Liver (tissue), 9 donors: ENCODE data around the gene TPD52L1. TPM values are rescaled to one million over a fixed set of nuclear protein-coding genes. Genes with fewer than 3 reads are reported as not detected.

Experiments used
- DNase-seq: peaks from one replicate; pipeline ENCODE4 v3.0.0-alpha.2; 2017; ENCODE audit warnings: low spot score
- H3K27ac ChIP-seq, 2 donors: one replicate each; pipeline ENCODE4 v1.7.0; 2013; ENCODE audit warnings: inconsistent platforms in 2 of 2, low read length in 2 of 2, control low read depth in 1 of 2, low read depth in 1 of 2, mild to moderate bottlenecking in 1 of 2
- H3K27me3 ChIP-seq, 4 donors: one replicate each; pipeline versions ENCODE4 v1.6.1 to v1.7.0; 2013; ENCODE audit warnings: low read length in 3 of 4, inconsistent platforms in 1 of 4, mild to moderate bottlenecking in 1 of 4, moderate library complexity in 1 of 4; ENCODE audit not compliant: control insufficient read depth in 4 of 4, insufficient read depth in 4 of 4
- H3K36me3 ChIP-seq, 4 donors: one replicate each; pipeline versions ENCODE4 v1.6.1 to v1.7.0; 2013; ENCODE audit warnings: low read length in 3 of 4, mild to moderate bottlenecking in 3 of 4, low read depth in 1 of 4, moderate library complexity in 1 of 4; ENCODE audit not compliant: control insufficient read depth in 4 of 4, insufficient read depth in 3 of 4
- H3K4me1 ChIP-seq, 4 donors: one replicate each; pipeline versions ENCODE4 v1.6.1 to v1.7.0; 2013; ENCODE audit warnings: low read length in 3 of 4, mild to moderate bottlenecking in 3 of 4, moderate library complexity in 1 of 4; ENCODE audit not compliant: control insufficient read depth in 4 of 4, insufficient read depth in 4 of 4
- H3K4me3 ChIP-seq, 3 donors: one replicate each; pipeline versions ENCODE4 v1.6.1 to v1.7.0; 2013; ENCODE audit warnings: low read length in 3 of 3, control low read depth in 1 of 3, low read depth in 1 of 3, mild to moderate bottlenecking in 1 of 3
- H3K9ac ChIP-seq, 2 donors: one replicate each; pipeline ENCODE4 v1.7.0; 2013; ENCODE audit warnings: low read length in 2 of 2, mild to moderate bottlenecking in 2 of 2, moderate library complexity in 2 of 2, control low read depth in 1 of 2, low read depth in 1 of 2
- H3K9me3 ChIP-seq, 4 donors: one replicate each; pipeline versions ENCODE4 v1.6.1 to v1.7.0; 2013; ENCODE audit warnings: low read length in 3 of 4; ENCODE audit not compliant: control insufficient read depth in 4 of 4
- EGR1 ChIP-seq, 2 donors: IDR thresholded peaks; 2 replicates each; pipeline ENCODE4 v1.6.1; 2016 to 2018; ENCODE audit warnings: antibody characterized with exemption in 2 of 2, low read depth in 2 of 2
- FOXA1 ChIP-seq: IDR thresholded peaks from 2 replicates; pipeline ENCODE4 v1.6.1; 2016; ENCODE audit warnings: antibody characterized with exemption
- GABPA ChIP-seq, 2 donors: IDR thresholded peaks in 1 of 2; conservative IDR thresholded peaks in 1 of 2; 2 replicates each; pipeline ENCODE4 v1.6.1; 2016; ENCODE audit warnings: antibody characterized with exemption in 2 of 2, mild to moderate bottlenecking in 1 of 2, moderate library complexity in 1 of 2
- HNF4A ChIP-seq, 2 donors: conservative IDR thresholded peaks; 2 replicates each; pipeline ENCODE4 v1.6.1; 2016; ENCODE audit warnings: antibody characterized with exemption in 2 of 2, mild to moderate bottlenecking in 2 of 2
- HNF4G ChIP-seq: IDR thresholded peaks from 2 replicates; pipeline ENCODE4 v1.6.1; 2016; ENCODE audit warnings: antibody characterized with exemption
- JUND ChIP-seq, 2 donors: IDR thresholded peaks; 2 replicates each; pipeline ENCODE4 v1.6.1; 2016; ENCODE audit warnings: antibody characterized with exemption in 2 of 2
- RAD21 ChIP-seq, 2 donors: IDR thresholded peaks; 2 replicates each; pipeline ENCODE4 v1.6.1; 2016; ENCODE audit warnings: antibody characterized with exemption in 2 of 2, mild to moderate bottlenecking in 2 of 2
- RXRA ChIP-seq, 2 donors: IDR thresholded peaks; 2 replicates each; pipeline ENCODE4 v1.6.1; 2017 to 2018; ENCODE audit warnings: antibody characterized with exemption in 2 of 2, mild to moderate bottlenecking in 1 of 2
- TAF1 ChIP-seq: conservative IDR thresholded peaks from 2 replicates; pipeline ENCODE4 v1.6.1; 2016; ENCODE audit warnings: antibody characterized with exemption, mild to moderate bottlenecking
- YY1 ChIP-seq: IDR thresholded peaks from 2 replicates; pipeline ENCODE4 v1.6.1; 2016; ENCODE audit warnings: antibody characterized with exemption, mild to moderate bottlenecking
- WGBS: extraction: QIAGEN DNeasy Blood & Tissue Kit; methylation state at CpG from one replicate; pipeline ENCODE4 v1.1.7; 2013; 5-methylcytosine and 5-hydroxymethylcytosine counted together
- polyA plus RNA-seq, 2 donors: library from polyadenylated mRNA; stranded (reverse) in 1 of 2; unstranded in 1 of 2; fragments of 200-250 nt in 1 of 2; fragments of >200 nt in 1 of 2; fragmentation: Nextera tagmentation in 1 of 2; extraction: Ambion mirVana in 1 of 2; gene quantifications; one replicate each; pipeline versions ENCODE4 v1.2.1 to v1.2.3, GENCODE V29; 2013 to 2015
- total RNA-seq, 2 donors: library from RNA; depleted of rRNA; stranded (reverse); fragments of >200 nt; gene quantifications; one replicate each; pipeline ENCODE4 v1.2.3, GENCODE V29; 2014
- TF ChIP-seq, protein P1 (sequence below): fragments of 150-350 bp; IDR thresholded peaks from 2 replicates; pipeline ENCODE4 v1.5.1; 2017; ENCODE audit warnings: improper control_type of control experiment, low read depth, low read length; ENCODE audit not compliant: missing input control
- TF ChIP-seq, protein P2 (sequence below): IDR thresholded peaks from 2 replicates; pipeline ENCODE4 v1.6.1; 2016; ENCODE audit warnings: antibody characterized with exemption, mild to moderate bottlenecking
- TF ChIP-seq, protein P3 (sequence below): IDR thresholded peaks from 2 replicates; pipeline ENCODE4 v1.6.1; 2016; ENCODE audit warnings: antibody characterized with exemption
- donor health status: healthy.
- donor health status: healthy.
- donor health status: healthy.
- donor health status: healthy.
- donor health status: healthy.

The TPD52L1 gene
- total and polyA plus RNA-seq, 4 donors, result 8.9 to 66.4 (median 56.6) TPM

DNA sequence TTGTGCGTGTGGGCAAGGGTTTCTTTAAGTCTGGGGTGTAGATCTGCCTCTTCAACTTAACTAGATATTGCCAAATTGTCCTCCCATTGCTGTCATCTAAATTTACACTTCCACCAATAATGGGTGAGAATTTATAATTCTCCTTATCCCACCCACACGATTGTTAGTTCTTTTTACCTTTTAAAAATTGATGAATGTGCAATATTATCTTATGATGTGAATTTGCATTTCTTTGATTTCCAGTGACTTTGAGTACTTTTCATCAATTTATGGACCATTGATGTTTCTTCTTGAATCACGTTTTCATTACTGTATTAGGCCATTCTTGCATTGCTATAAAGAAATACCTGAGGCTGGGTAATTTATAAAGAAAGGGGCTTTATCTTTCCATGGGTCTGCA is 17.2 kb upstream of the TPD52L1 start:
- no peaks in the 10 kb centered on the region for H3K4me1 ChIP-seq
- WGBS, result 83% methylated on average over 3 of the region's 3 CpGs
- no peaks in the 10 kb centered on the region for H3K27me3 ChIP-seq
- H3K4me3 ChIP-seq, result no peak overlapping the region
- DNase-seq, result no peak
- no peak overlapping the region for H3K9ac ChIP-seq
- TF ChIP-seq GABPA (IDR thresholded peaks at IDR 0.05 in 1 of 2, conservative IDR thresholded peaks at IDR 0.05 in 1 of 2), result no peak
- no peaks in the 10 kb centered on the region for H3K9me3 ChIP-seq
- H3K36me3 ChIP-seq, result no peaks in the 10 kb centered on the region
- H3K27ac ChIP-seq, result no peak overlapping the region

DNA sequence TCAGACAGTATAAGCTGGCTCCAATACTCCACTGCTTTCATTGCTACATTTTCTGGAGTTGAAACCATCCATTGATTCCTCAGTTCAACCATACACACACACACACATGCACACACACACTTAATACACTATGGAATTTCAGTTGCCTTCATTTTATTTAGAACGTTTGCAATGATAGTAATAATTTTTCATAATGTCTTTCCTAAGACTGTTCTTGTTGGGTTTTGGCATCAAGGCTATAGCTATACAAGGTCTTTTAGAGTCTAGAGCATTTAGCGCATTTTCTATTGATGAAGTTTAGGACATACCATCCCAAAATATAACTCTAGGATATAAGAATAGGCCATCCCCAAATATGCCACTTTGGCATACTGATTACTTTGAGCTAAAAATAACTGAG is 15.5 kb upstream of the TPD52L1 start:
- no peaks in the 10 kb centered on the region for H3K27me3 ChIP-seq

DNA sequence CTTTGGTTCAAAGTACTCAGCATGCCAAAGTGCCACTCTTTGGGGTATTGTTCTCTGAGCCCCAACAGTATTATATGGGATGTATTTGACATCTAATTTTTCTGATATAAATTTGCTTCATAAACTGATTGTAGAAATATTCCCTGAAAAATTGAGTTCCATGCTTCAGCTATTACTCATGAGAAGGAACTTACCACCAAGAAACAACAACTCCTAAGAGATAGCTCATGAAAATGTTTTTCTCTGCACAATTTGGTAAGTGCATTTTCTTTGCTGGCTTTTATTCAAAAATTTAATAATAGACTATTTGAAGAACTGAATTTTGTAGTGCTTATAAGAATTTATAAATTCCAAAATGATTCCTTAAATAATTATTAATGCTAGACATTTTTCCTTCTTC is 12.8 kb upstream of the TPD52L1 start:
- Histone ChIP-seq H3K4me3 (no peak overlapping the region), H3K9ac (no peak overlapping the region), H3K36me3 (no peaks in the 10 kb centered on the region), H3K9me3 (no peaks in the 10 kb centered on the region), H3K4me1 (no peaks in the 10 kb centered on the region), H3K27ac (no peak overlapping the region), H3K27me3 (no peaks in the 10 kb centered on the region)
- DNase-seq, result no peak
- TF ChIP-seq JUND (IDR thresholded peaks at IDR 0.05) (no peak), EGR1 (IDR thresholded peaks at IDR 0.05; ENCODE audit: low read depth in 2 of 2) (no peak)

More for the DNA sequence above, 15.5 kb upstream of the TPD52L1 start:
- Histone ChIP-seq H3K9me3 (no peaks in the 10 kb centered on the region), H3K4me3 (no peak overlapping the region), H3K36me3 (no peaks in the 10 kb centered on the region), H3K9ac (no peak overlapping the region), H3K4me1 (no peaks in the 10 kb centered on the region), H3K27ac (no peak overlapping the region)
- no peak for DNase-seq
- TF ChIP-seq, protein P1, sequence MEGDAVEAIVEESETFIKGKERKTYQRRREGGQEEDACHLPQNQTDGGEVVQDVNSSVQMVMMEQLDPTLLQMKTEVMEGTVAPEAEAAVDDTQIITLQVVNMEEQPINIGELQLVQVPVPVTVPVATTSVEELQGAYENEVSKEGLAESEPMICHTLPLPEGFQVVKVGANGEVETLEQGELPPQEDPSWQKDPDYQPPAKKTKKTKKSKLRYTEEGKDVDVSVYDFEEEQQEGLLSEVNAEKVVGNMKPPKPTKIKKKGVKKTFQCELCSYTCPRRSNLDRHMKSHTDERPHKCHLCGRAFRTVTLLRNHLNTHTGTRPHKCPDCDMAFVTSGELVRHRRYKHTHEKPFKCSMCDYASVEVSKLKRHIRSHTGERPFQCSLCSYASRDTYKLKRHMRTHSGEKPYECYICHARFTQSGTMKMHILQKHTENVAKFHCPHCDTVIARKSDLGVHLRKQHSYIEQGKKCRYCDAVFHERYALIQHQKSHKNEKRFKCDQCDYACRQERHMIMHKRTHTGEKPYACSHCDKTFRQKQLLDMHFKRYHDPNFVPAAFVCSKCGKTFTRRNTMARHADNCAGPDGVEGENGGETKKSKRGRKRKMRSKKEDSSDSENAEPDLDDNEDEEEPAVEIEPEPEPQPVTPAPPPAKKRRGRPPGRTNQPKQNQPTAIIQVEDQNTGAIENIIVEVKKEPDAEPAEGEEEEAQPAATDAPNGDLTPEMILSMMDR, result no peak
- no peak for TF ChIP-seq FOXA1
- TF ChIP-seq HNF4G, result no peak
- TF ChIP-seq, protein P2, sequence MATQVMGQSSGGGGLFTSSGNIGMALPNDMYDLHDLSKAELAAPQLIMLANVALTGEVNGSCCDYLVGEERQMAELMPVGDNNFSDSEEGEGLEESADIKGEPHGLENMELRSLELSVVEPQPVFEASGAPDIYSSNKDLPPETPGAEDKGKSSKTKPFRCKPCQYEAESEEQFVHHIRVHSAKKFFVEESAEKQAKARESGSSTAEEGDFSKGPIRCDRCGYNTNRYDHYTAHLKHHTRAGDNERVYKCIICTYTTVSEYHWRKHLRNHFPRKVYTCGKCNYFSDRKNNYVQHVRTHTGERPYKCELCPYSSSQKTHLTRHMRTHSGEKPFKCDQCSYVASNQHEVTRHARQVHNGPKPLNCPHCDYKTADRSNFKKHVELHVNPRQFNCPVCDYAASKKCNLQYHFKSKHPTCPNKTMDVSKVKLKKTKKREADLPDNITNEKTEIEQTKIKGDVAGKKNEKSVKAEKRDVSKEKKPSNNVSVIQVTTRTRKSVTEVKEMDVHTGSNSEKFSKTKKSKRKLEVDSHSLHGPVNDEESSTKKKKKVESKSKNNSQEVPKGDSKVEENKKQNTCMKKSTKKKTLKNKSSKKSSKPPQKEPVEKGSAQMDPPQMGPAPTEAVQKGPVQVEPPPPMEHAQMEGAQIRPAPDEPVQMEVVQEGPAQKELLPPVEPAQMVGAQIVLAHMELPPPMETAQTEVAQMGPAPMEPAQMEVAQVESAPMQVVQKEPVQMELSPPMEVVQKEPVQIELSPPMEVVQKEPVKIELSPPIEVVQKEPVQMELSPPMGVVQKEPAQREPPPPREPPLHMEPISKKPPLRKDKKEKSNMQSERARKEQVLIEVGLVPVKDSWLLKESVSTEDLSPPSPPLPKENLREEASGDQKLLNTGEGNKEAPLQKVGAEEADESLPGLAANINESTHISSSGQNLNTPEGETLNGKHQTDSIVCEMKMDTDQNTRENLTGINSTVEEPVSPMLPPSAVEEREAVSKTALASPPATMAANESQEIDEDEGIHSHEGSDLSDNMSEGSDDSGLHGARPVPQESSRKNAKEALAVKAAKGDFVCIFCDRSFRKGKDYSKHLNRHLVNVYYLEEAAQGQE, result no peak
- 87% methylated on average over 2 of the region's 2 CpGs for WGBS

DNA sequence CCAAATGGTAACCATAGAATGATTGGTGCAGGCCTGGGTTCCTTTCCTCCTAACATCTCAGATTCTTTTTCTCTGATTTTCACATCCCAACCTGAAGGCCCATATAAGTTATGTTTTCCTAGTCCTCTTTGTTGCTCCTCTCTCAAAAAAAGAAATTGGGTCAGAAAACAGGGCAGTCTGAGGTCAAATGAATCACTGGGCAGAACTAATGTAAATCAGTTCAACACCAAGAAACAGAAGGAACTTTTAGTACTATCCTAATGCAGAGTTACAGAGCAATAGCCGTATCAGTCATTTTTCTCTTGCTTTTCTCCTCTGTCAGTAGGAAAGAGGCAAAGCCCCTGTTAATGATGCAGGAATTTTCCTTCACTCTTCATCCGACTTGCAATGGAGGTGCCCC is 11.0 kb upstream of the TPD52L1 start:
- no peak for TF ChIP-seq GABPA (IDR thresholded peaks at IDR 0.05 in 1 of 2, conservative IDR thresholded peaks at IDR 0.05 in 1 of 2)
- TF ChIP-seq HNF4A (conservative IDR thresholded peaks at IDR 0.05), result no peak
- TF ChIP-seq, protein P3, sequence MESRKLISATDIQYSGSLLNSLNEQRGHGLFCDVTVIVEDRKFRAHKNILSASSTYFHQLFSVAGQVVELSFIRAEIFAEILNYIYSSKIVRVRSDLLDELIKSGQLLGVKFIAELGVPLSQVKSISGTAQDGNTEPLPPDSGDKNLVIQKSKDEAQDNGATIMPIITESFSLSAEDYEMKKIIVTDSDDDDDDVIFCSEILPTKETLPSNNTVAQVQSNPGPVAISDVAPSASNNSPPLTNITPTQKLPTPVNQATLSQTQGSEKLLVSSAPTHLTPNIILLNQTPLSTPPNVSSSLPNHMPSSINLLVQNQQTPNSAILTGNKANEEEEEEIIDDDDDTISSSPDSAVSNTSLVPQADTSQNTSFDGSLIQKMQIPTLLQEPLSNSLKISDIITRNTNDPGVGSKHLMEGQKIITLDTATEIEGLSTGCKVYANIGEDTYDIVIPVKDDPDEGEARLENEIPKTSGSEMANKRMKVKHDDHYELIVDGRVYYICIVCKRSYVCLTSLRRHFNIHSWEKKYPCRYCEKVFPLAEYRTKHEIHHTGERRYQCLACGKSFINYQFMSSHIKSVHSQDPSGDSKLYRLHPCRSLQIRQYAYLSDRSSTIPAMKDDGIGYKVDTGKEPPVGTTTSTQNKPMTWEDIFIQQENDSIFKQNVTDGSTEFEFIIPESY, result no peak
- TF ChIP-seq YY1, result no peak
- no peak for TF ChIP-seq EGR1 (IDR thresholded peaks at IDR 0.05; ENCODE audit: low read depth in 2 of 2)
- TF ChIP-seq FOXA1, result no peak
- TF ChIP-seq RAD21 (IDR thresholded peaks at IDR 0.05), result no peak
- TF ChIP-seq RXRA (IDR thresholded peaks at IDR 0.05), result no peak
- TF ChIP-seq JUND (IDR thresholded peaks at IDR 0.05), result no peak
- TF ChIP-seq TAF1, result no peak
- WGBS, result 96% methylated on average over 2 of the region's 2 CpGs
- Histone ChIP-seq H3K9me3 (no peaks in the 10 kb centered on the region), H3K4me1 (no peaks in the 10 kb centered on the region), H3K27me3 (no peaks in the 10 kb centered on the region), H3K9ac (no peak overlapping the region), H3K4me3 (no peak overlapping the region), H3K27ac (no peak overlapping the region), H3K36me3 (no peaks in the 10 kb centered on the region)
- no peak for DNase-seq
